ENCODE data around the gene TENT4A. TPM values are rescaled to one million over a fixed set of nuclear protein-coding genes. Genes with fewer than 3 reads are reported as not detected.

TENT4A gene
- total RNA-seq, 1 experiment from 2014 or later: 25.6 TPM

DNA sequence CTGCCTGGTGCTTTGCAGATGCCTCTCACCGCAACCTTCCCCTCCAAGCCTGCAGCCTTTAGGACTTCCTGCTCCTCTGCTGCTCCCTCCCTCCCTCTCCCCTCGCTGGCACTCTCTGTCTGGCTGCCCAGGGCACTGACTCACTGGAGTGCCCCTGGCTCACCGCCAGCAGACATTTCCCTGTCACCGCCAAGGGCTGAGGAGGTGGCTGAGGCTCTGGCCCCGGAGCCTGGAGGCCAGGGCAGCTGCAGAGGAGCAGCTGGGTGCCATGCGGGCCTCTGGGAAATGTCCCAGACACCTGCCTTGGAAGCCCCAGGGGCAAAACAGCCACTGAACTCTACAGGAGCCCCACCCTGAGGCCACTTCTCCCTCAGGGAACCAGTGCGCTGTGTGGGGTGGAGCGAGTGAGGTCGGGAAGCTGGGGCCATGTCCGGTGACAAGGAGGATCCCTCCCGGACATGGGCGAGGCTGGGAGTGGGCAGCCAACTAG, 53.4 kb downstream of the TENT4A start:
- no peak for DNase-seq
- TF ChIP-seq, protein P1, sequence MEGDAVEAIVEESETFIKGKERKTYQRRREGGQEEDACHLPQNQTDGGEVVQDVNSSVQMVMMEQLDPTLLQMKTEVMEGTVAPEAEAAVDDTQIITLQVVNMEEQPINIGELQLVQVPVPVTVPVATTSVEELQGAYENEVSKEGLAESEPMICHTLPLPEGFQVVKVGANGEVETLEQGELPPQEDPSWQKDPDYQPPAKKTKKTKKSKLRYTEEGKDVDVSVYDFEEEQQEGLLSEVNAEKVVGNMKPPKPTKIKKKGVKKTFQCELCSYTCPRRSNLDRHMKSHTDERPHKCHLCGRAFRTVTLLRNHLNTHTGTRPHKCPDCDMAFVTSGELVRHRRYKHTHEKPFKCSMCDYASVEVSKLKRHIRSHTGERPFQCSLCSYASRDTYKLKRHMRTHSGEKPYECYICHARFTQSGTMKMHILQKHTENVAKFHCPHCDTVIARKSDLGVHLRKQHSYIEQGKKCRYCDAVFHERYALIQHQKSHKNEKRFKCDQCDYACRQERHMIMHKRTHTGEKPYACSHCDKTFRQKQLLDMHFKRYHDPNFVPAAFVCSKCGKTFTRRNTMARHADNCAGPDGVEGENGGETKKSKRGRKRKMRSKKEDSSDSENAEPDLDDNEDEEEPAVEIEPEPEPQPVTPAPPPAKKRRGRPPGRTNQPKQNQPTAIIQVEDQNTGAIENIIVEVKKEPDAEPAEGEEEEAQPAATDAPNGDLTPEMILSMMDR (conservative IDR thresholded peaks at IDR 0.05): no peak
- H2BK20ac ChIP-seq (ENCODE audit: low read depth, low read length, poor library complexity, severe bottlenecking): no peak overlapping the region
- no peak overlapping the region for H3K4ac ChIP-seq (ENCODE audit: low read depth, low read length)
- WGBS (ENCODE audit: extremely low coverage, insufficient read length, low lambda C conversion rate): no CpG with 5 or more reads among the region's 12 CpGs
- H3K14ac ChIP-seq (ENCODE audit: insufficient read depth, low read length): no peak overlapping the region; the same call in 1 of the 2 replicates
- no peak overlapping the region for H3K4me2 ChIP-seq (ENCODE audit: insufficient read depth, insufficient read length, low read length)
- H3K9ac ChIP-seq (ENCODE audit: extremely low read depth, insufficient read length, low read length): no peak overlapping the region
- H3K79me1 ChIP-seq (ENCODE audit: insufficient read depth, low read depth, low read length, poor library complexity, severe bottlenecking): no peaks in the 10 kb centered on the region
- H4K91ac ChIP-seq (ENCODE audit: insufficient read length, low read depth, low read length): no peak overlapping the region
- no peak overlapping the region for H3K27ac Mint-ChIP-seq
- no peak overlapping the region for H3K4me3 Mint-ChIP-seq
- H2BK12ac ChIP-seq (ENCODE audit: insufficient read length, low read depth, low read length): no peak overlapping the region
- H4K5ac ChIP-seq (ENCODE audit: insufficient read length, low read depth, low read length): no peak overlapping the region
- H3K23ac ChIP-seq (ENCODE audit: insufficient read length, low read depth, low read length): no peak overlapping the region
- no peak overlapping the region for H2AFZ ChIP-seq (ENCODE audit: low read length)
- no peak overlapping the region for H3K27ac ChIP-seq (ENCODE audit: insufficient read length, low read depth, low read length)
- H3K79me2 ChIP-seq (ENCODE audit: insufficient read depth, low read length): no peaks in the 10 kb centered on the region
- H3K9me3 ChIP-seq (ENCODE audit: control insufficient read depth, low read depth, low read length): no peaks in the 10 kb centered on the region
- peaks cover 3% of the 10 kb centered on the region for H3K27me3 Mint-ChIP-seq (ENCODE audit: low read depth)
- no peak overlapping the region for H3K56ac ChIP-seq (ENCODE audit: insufficient read length, low read depth, low read length)
- H3K36me3 Mint-ChIP-seq (ENCODE audit: insufficient read depth in 1 of 3, low read depth in 3 of 3): no peaks in the 10 kb centered on the region; a peak in 2 of 7 replicates
- H4K8ac ChIP-seq (replicated peaks; ENCODE audit: insufficient read length, low read depth, low read length): no peak overlapping the region
- H3K9me3 Mint-ChIP-seq: no peaks in the 10 kb centered on the region
- no peaks in the 10 kb centered on the region for H3K27me3 ChIP-seq (ENCODE audit: insufficient read depth, low read length)
- H4K20me1 ChIP-seq (ENCODE audit: control insufficient read depth, insufficient read depth, insufficient read length): no peaks in the 10 kb centered on the region
- no peak overlapping the region for H3K18ac ChIP-seq (ENCODE audit: insufficient read length, low read depth, low read length)
- H2BK15ac ChIP-seq (ENCODE audit: low read depth, low read length): no peak overlapping the region
- no peak overlapping the region for H2BK5ac ChIP-seq (ENCODE audit: insufficient read length, low read length)
- H3K23me2 ChIP-seq (ENCODE audit: insufficient read length, low read depth, low read length, poor library complexity, severe bottlenecking): no peaks in the 10 kb centered on the region
- no peak overlapping the region for H2BK120ac ChIP-seq (ENCODE audit: low read depth, low read length, poor library complexity, severe bottlenecking)
- H3K4me1 ChIP-seq (ENCODE audit: insufficient read depth, low read length): no peaks in the 10 kb centered on the region
- H3K4me1 Mint-ChIP-seq: peaks cover 6 to 11% of the 10 kb centered on the region in 2 experiments; a peak in 3 of 4 replicates
- H2AK5ac ChIP-seq (ENCODE audit: insufficient read length, low read length): no peak overlapping the region
- no peak overlapping the region for H3T11ph ChIP-seq (ENCODE audit: low read length)
